Activated T-cell treated with anti-CD3 and anti-CD28 coated beads, Interleukin-2, amount 50 U/mL, for 4 hours (primary cell): ENCODE results near the gene MCF2L2. TPM values are rescaled to one million over a fixed set of nuclear protein-coding genes. Genes with fewer than 3 reads are reported as not detected.

Experiments used
- ATAC-seq, 2 donors: fragments of 200-7000 bp; cut with Tn5 transposase; one replicate each; pipeline ENCODE4 v1.10.0; 2021
- DNase-seq: peaks from one replicate; pipeline ENCODE4 v3.0.0-alpha.2; 2020
- H3K27me3 Mint-ChIP-seq: one replicate; pipeline ENCODE4 v1.8.0; 2021; ENCODE audit warnings: low read depth, mixed read lengths
- H3K36me3 Mint-ChIP-seq: one replicate; pipeline ENCODE4 v1.8.0; 2022; ENCODE audit warnings: mixed read lengths; ENCODE audit not compliant: insufficient read depth
- H3K4me1 Mint-ChIP-seq: one replicate; pipeline ENCODE4 v1.8.0; 2021; ENCODE audit warnings: low read depth, mixed read lengths
- H3K4me3 Mint-ChIP-seq: one replicate; pipeline ENCODE4 v1.8.0; 2021; ENCODE audit warnings: mild to moderate bottlenecking, moderate library complexity, mixed read lengths
- H3K9me3 Mint-ChIP-seq: one replicate; pipeline ENCODE4 v1.8.0; 2021; ENCODE audit warnings: mixed read lengths
- total RNA-seq, 3 donors: library from RNA; stranded (reverse); gene quantifications; one replicate each; pipeline ENCODE4 v1.2.1, GENCODE V29; 2021

The MCF2L2 gene
- total RNA-seq, 3 donors from 2014 or later = 0.58 to 1.4 (median 1.3) TPM

- Mint-ChIP-seq H3K9me3 (no peaks in the 10 kb centered on the region), H3K27me3 (no peaks in the 10 kb centered on the region), H3K36me3 (no peaks in the 10 kb centered on the region), H3K4me3 (no peak overlapping the region), H3K4me1 (peaks cover 17% of the 10 kb centered on the region)
- ATAC-seq = no peak
- DNase-seq = no peak
Observed at GRCh38 chr3:183324083-183324482, 104.3 kb downstream of the MCF2L2 start.

GRCh38 chr3:183319371-183319770 is 109.0 kb downstream of the MCF2L2 start:
- peaks cover 9% of the 10 kb centered on the region for H3K4me1 Mint-ChIP-seq
- DNase-seq (no peak), ATAC-seq (peak; percentile 54 to 67)
- H3K4me3 Mint-ChIP-seq = no peak overlapping the region
- no peaks in the 10 kb centered on the region for H3K9me3 Mint-ChIP-seq
- no peaks in the 10 kb centered on the region for H3K27me3 Mint-ChIP-seq
- H3K36me3 Mint-ChIP-seq = no peaks in the 10 kb centered on the region

DNA sequence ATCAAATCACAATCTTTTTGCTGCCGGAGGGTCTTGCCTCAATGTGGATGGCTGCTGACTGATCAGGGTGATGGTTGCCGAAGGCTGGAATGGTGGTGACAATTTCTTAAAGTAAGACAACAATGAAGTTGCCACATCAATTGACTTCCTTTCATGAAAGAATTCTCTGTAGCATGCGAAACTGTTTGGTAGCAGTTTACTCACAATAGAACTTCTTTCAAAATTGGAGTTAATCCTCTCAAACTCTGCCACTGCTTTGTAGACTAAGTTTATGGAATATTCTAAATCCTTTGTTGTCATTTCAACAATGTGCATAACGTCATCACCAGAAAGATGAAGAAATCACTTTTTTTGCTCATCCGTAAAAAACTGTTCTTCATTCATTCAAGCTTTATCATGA is 109.5 kb downstream of the MCF2L2 start:
- ATAC-seq (peak in 1 of 2 donors; percentile 27), DNase-seq (no peak)
- no peaks in the 10 kb centered on the region for H3K9me3 Mint-ChIP-seq
- peaks cover 9% of the 10 kb centered on the region for H3K4me1 Mint-ChIP-seq
- H3K36me3 Mint-ChIP-seq = no peaks in the 10 kb centered on the region
- H3K4me3 Mint-ChIP-seq = no peak overlapping the region
- H3K27me3 Mint-ChIP-seq = no peaks in the 10 kb centered on the region

GRCh38 chr3:183317886-183318865 is 110.2 kb downstream of the MCF2L2 start:
- Mint-ChIP-seq H3K4me1 (peaks cover 10% of the 10 kb centered on the region), H3K27me3 (no peaks in the 10 kb centered on the region), H3K9me3 (no peaks in the 10 kb centered on the region), H3K36me3 (no peaks in the 10 kb centered on the region), H3K4me3 (no peak overlapping the region)
- DNase-seq (no peak), ATAC-seq (no peak)

- H3K9me3 Mint-ChIP-seq = no peaks in the 10 kb centered on the region
- no peaks in the 10 kb centered on the region for H3K27me3 Mint-ChIP-seq
- no peaks in the 10 kb centered on the region for H3K36me3 Mint-ChIP-seq
- H3K4me1 Mint-ChIP-seq = peaks cover 10% of the 10 kb centered on the region
- H3K4me3 Mint-ChIP-seq = no peak overlapping the region
- DNase-seq = no peak
- ATAC-seq = no peak
Observed at GRCh38 chr3:183317271-183317670, 111.1 kb downstream of the MCF2L2 start.

DNA sequence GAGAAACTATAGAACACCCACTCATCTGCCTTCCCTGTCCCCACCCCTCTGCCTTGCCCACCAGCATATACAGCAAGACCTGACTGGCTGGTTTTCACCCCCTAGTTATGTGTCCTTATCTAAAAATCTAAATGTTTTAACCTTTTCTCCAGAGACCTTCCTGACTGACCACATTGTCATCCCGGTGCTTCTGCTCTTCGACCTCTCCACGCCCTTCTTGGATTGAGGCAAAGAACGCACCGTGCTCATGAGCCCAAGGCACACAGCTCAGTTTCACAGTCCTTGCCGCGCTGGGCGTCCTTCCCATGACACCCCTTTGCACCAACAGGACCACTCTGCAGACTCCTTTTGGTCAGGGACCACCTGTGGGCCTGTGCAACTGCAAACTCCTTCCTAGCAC is 112.7 kb downstream of the MCF2L2 start:
- Mint-ChIP-seq H3K27me3 (no peaks in the 10 kb centered on the region), H3K4me1 (peaks cover 10% of the 10 kb centered on the region), H3K36me3 (no peaks in the 10 kb centered on the region), H3K9me3 (no peaks in the 10 kb centered on the region), H3K4me3 (no peak overlapping the region)
- DNase-seq (no peak), ATAC-seq (no peak)

DNA sequence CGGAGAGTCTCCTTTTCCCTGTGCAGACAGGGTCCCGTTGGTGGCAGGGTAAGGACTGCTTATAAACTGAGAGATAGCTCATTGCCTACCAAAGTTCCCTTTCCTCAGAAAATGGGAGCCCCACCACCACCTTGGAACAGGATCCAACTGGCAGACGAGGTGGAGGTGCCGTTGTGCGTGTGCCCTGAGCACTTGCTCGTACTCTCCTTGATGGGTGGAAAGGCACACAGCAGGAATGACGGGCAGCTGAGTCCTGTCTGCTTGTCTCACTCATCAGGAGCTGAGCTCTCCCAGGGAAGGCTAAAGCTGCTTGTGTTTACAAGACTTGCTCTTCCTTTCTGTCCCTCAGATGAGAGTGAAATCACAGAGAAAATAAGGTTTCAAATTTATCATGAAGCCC is 114.7 kb downstream of the MCF2L2 start:
- H3K36me3 Mint-ChIP-seq = peaks cover 2% of the 10 kb centered on the region

DNA sequence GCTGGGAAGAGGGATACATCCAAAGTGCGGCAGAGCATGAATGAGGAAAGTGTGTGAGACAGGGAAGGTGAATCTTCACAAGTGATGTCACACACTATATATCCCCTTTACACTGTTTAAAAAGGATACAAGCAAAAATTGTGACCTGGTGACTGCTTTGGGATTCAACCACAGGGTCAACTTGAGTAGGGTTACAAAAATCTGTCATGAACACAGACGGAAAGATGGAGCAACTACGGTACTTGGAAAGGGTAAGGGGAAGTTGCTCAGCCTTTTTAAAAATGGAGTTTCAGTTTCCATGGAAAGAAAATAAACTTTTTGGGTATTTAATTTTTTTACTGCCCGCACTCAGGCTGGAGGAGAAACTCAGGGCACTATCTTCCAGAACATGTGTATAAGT is 115.1 kb downstream of the MCF2L2 start:
- Mint-ChIP-seq H3K4me3 (no peak overlapping the region), H3K4me1 (peaks cover 2% of the 10 kb centered on the region), H3K9me3 (no peaks in the 10 kb centered on the region), H3K27me3 (no peaks in the 10 kb centered on the region), H3K36me3 (peaks cover 2% of the 10 kb centered on the region)
- ATAC-seq = no peak
- DNase-seq = no peak

More for the DNA sequence above, 114.7 kb downstream of the MCF2L2 start:
- Mint-ChIP-seq H3K9me3 (no peaks in the 10 kb centered on the region), H3K4me1 (peaks cover 2% of the 10 kb centered on the region), H3K4me3 (no peak overlapping the region), H3K27me3 (no peaks in the 10 kb centered on the region)
- ATAC-seq = no peak
- no peak for DNase-seq

- Mint-ChIP-seq H3K27me3 (no peaks in the 10 kb centered on the region), H3K4me3 (no peak overlapping the region), H3K4me1 (peaks cover 4% of the 10 kb centered on the region), H3K9me3 (no peaks in the 10 kb centered on the region), H3K36me3 (peaks cover 2% of the 10 kb centered on the region)
- ATAC-seq (no peak), DNase-seq (no peak)
Observed at GRCh38 chr3:183312433-183312832, 116.0 kb downstream of the MCF2L2 start.

GRCh38 chr3:183310936-183311335 is 117.5 kb downstream of the MCF2L2 start:
- H3K4me3 Mint-ChIP-seq = no peak overlapping the region
- H3K4me1 Mint-ChIP-seq = peaks cover 16% of the 10 kb centered on the region
- no peaks in the 10 kb centered on the region for H3K9me3 Mint-ChIP-seq
- H3K27me3 Mint-ChIP-seq = no peaks in the 10 kb centered on the region
- peaks cover 2% of the 10 kb centered on the region for H3K36me3 Mint-ChIP-seq
- DNase-seq = no peak
- ATAC-seq = no peak

DNA sequence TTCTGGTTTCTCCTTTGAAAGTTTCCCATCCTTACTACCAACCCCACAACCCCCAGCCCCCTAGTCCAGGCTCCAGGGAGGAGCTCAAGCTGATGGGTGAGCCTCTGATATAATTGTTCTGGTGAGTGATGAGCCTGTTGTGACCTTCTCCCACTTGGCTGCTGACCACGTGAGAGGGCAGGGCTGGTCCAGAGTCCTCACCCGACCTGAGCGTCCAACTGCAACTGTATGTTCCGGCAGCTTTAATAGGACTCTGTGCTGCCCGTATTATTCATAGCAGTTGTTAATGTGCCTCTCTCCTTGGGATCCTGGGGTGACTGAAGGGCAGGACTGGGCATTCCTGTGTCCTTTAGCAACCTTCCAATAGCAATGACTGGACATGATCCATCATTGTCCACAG is 119.1 kb downstream of the MCF2L2 start:
- DNase-seq (no peak), ATAC-seq (no peak)
- H3K27me3 Mint-ChIP-seq = no peaks in the 10 kb centered on the region
- no peak overlapping the region for H3K4me3 Mint-ChIP-seq
- peaks cover 2% of the 10 kb centered on the region for H3K36me3 Mint-ChIP-seq
- no peaks in the 10 kb centered on the region for H3K9me3 Mint-ChIP-seq
- peaks cover 16% of the 10 kb centered on the region for H3K4me1 Mint-ChIP-seq

DNA sequence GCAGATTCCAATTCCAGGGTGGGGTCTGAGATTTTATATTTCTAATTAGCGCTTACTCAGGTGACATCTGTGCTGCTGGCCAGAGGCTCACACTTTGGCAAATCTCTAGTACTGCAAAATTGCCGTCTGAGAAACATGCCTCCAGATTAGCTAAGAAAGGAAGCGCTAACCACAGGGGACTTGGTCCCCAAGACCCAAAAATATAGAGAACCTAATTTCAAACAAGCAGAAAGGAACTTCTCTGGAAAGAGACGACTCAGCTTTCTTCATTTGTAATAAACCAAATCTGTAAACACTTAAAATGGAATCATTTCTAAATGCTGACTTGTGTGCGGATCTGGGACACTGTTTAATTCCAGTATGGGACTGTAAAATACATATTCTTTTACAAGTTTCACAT is 119.7 kb downstream of the MCF2L2 start:
- Mint-ChIP-seq H3K9me3 (no peaks in the 10 kb centered on the region), H3K36me3 (peaks cover 4% of the 10 kb centered on the region), H3K27me3 (no peaks in the 10 kb centered on the region), H3K4me3 (no peak overlapping the region), H3K4me1 (peaks cover 16% of the 10 kb centered on the region)
- ATAC-seq (no peak), DNase-seq (no peak)

DNA sequence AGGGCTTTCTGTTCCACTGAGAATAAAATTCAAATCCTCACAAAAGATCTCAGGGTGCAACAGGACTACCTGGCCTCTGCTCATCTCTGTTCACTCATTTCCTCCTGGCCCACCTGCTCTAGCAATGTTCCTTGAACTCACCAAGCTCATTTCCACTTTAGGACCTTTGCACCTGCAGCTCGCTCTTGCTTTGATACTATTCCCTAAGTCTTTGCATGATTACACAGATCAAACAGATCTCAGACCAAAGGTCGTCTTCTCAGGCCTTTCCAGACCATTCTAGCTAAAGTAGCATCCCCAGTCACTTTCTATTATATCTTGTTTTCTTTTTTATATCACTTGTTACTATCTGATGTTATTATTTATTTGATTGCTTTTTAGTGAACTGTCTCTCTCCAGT is 120.7 kb downstream of the MCF2L2 start:
- no peaks in the 10 kb centered on the region for H3K9me3 Mint-ChIP-seq
- no peaks in the 10 kb centered on the region for H3K27me3 Mint-ChIP-seq
- no peak for ATAC-seq
- peaks cover 15% of the 10 kb centered on the region for H3K4me1 Mint-ChIP-seq
- DNase-seq = no peak
- no peak overlapping the region for H3K4me3 Mint-ChIP-seq
- peaks cover 8% of the 10 kb centered on the region for H3K36me3 Mint-ChIP-seq

DNA sequence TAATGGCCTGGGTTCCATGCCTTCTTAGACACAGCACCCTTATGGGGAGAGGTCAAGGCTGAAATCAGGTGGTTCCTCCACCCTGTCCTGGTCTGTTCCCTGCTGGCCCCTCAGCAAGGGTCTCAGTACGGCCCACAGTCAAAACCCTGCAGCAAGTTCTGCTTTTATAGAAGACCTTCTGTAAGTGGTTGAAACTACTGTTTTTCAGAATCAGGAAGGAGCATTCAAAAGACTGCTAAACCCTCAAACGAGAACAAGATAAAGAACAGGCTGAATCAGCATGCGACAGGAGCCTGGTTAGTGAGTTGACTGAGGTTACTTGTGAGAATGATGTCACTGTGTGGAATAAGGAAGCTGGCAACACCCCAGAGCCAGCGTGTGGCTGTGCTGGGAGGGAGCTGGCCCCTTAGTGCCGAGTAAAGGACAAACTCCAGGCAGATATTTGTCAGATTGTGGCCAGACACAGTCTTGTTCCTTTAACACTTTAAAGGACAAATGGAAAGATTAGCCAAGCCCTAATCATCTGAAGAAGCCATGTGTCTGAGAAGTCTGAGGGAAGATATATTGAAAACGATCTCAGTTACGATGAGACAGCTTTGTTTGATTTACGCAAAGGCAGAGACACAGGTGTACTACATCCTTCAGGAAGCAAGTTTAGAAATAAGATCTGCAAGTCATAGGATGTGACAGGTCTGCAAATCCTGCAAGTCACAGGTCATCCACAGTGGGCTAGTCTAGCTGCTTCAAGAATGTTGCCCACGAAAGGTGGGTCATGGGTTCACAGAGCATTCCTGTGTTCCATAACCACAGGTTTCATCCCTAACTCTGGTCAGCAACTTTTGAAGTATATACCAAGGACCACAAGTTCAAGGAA is 121.4 kb downstream of the MCF2L2 start:
- ATAC-seq (peak; percentile 88 to 97), DNase-seq (peak; percentile 34)
- Mint-ChIP-seq H3K27me3 (no peaks in the 10 kb centered on the region), H3K9me3 (no peaks in the 10 kb centered on the region), H3K36me3 (peaks cover 8% of the 10 kb centered on the region), H3K4me1 (peaks cover 17% of the 10 kb centered on the region), H3K4me3 (no peak overlapping the region)
